ENCODE results near the gene CSF1. TPM values are rescaled to one million over a fixed set of nuclear protein-coding genes. Genes with fewer than 3 reads are reported as not detected.
A peak's percentile ranks its signal among the peaks of the same experiment; 100 is the strongest.

CSF1 gene
- total and polyA plus RNA-seq, 2 of the 13 experiments (the other 11 are each of a cell fraction or from before 2014, with no cell fraction given) = 4.6 to 13.3 TPM

DNA sequence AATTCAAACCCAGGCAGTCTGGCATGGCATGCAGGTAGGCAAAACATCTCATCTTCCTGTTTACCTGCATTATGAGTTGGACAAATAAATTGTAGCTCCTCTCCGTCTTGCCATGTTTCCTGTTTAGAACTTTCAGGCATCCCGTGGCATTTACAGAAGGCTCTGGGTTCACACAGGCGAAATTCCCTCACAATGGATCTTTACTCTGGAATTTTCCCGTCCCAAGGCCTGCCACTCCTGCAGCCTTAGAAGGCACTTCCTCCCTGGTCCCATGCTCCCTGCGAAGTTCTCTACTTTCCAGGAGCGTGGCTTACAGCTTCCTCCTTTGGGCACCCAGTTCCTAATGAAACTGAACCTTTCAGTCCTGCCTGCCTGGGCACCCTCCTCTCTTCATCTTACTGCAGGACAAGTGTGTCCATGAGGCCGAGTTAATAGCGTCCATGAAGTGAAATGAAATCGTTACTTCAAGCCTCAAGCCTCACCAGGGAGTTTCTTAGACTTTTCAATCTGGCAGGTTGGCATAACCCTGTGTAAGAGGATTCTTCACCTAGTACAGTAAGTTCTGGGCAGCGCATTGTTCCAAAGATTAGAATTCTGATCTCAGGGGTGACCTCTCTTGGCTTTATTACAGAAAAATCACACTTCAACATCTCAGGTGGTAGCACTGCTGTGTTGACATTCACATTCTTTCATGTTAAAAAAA, 37.1 kb downstream of the CSF1 start (continued):
- TF ChIP-seq TBX2 (CRISPR knock-in tag; IDR thresholded peaks at IDR 0.05; ENCODE audit: borderline replicate concordance) (peak; percentile 42; the same call in 1 of the 2 replicates), ZNF362 (CRISPR knock-in tag; IDR thresholded peaks at IDR 0.05; ENCODE audit: borderline replicate concordance) (peak; percentile 43; the same call in 1 of the 2 replicates), SOX5 (CRISPR knock-in tag; IDR thresholded peaks at IDR 0.05; ENCODE audit: borderline replicate concordance) (peak; percentile 30; the same call in 1 of the 2 replicates), GABPA (IDR thresholded peaks at IDR 0.05; ENCODE audit: low read depth, low read length) (no peak), GABPA (CRISPR knock-in tag; IDR thresholded peaks at IDR 0.05; ENCODE audit: low read depth) (peak; percentile 32), CEBPB (IDR thresholded peaks at IDR 0.05; ENCODE audit: borderline replicate concordance, low read depth, low read length) (no peak), CENPX (CRISPR knock-in tag; IDR thresholded peaks at IDR 0.05) (no peak), ETV5 (CRISPR knock-in tag; IDR thresholded peaks at IDR 0.05; ENCODE audit: borderline replicate concordance) (peak; percentile 59; the same call in 1 of the 2 replicates), ZNF790 (CRISPR knock-in tag; IDR thresholded peaks at IDR 0.05; ENCODE audit: borderline replicate concordance) (no peak)
- TF ChIP-seq, protein P1, sequence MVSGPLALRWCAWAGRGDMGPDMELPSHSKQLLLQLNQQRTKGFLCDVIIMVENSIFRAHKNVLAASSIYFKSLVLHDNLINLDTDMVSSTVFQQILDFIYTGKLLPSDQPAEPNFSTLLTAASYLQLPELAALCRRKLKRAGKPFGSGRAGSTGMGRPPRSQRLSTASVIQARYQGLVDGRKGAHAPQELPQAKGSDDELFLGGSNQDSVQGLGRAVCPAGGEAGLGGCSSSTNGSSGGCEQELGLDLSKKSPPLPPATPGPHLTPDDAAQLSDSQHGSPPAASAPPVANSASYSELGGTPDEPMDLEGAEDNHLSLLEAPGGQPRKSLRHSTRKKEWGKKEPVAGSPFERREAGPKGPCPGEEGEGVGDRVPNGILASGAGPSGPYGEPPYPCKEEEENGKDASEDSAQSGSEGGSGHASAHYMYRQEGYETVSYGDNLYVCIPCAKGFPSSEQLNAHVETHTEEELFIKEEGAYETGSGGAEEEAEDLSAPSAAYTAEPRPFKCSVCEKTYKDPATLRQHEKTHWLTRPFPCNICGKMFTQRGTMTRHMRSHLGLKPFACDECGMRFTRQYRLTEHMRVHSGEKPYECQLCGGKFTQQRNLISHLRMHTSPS (CRISPR knock-in tag; IDR thresholded peaks at IDR 0.05; ENCODE audit: low read depth) = 0 out of 2 replicates have a peak, but pooled peaks have one; percentile 26

All from HepG2 (cell line).